Urinary bladder (tissue), 4 donors: ENCODE measurements around the gene KRT31. TPM values are rescaled to one million over a fixed set of nuclear protein-coding genes. Genes with fewer than 3 reads are reported as not detected.
"Not testable (repeated sequence)": the region's sequence is repeated elsewhere in the genome, so short reads cannot be mapped to it uniquely, and the experiment has no call there.

Experiments used
- DNase-seq: peaks from one replicate; pipeline ENCODE4 v3.0.0-alpha.2; 2015; ENCODE audit errors: extremely low spot score
- H3K27ac ChIP-seq: one replicate; pipeline ENCODE4 v1.5.1; 2013; ENCODE audit warnings: low read depth, mild to moderate bottlenecking, moderate library complexity
- H3K36me3 ChIP-seq: one replicate; pipeline ENCODE4 v1.6.1; 2013; ENCODE audit warnings: mild to moderate bottlenecking, moderate library complexity; ENCODE audit not compliant: insufficient read depth
- H3K4me1 ChIP-seq: one replicate; pipeline ENCODE4 v1.6.1; 2013; ENCODE audit warnings: mild to moderate bottlenecking, moderate library complexity; ENCODE audit not compliant: insufficient read depth
- H3K4me3 ChIP-seq: one replicate; pipeline ENCODE4 v1.5.1; 2013; ENCODE audit warnings: low read depth, low read length
- WGBS: extraction: QIAGEN DNeasy Blood & Tissue Kit; methylation state at CpG from one replicate; pipeline ENCODE4 v1.1.7; 2013; 5-methylcytosine and 5-hydroxymethylcytosine counted together
- polyA plus RNA-seq: library from polyadenylated mRNA; stranded (reverse); fragments of 200-250 nt; gene quantifications from one replicate; pipeline ENCODE4 v1.2.3, GENCODE V29; 2013
- total RNA-seq: library from RNA; depleted of rRNA; stranded (reverse); fragments of >200 nt; gene quantifications from one replicate; pipeline ENCODE4 v1.2.3, GENCODE V29; 2014
- donor health status: healthy with polysubstance abuse.
- donor health status: healthy.

KRT31 gene
- total and polyA plus RNA-seq, 2 donors: 0.16 TPM; not detected in 1

- WGBS: 65% methylated on average over 5 of the region's 5 CpGs
- Histone ChIP-seq H3K4me3 (no peak overlapping the region), H3K4me1 (no peaks in the 10 kb centered on the region), H3K27ac (no peak overlapping the region), H3K36me3 (no peaks in the 10 kb centered on the region)
- DNase-seq: no peak
Observed at GRCh38 chr17:41413353-41413957, 16.0 kb upstream of the KRT31 start.

- 94% methylated on average over 20 of the region's 20 CpGs for WGBS
- no peak overlapping the region for H3K27ac ChIP-seq
Observed at GRCh38 chr17:41411072-41411840, 13.8 kb upstream of the KRT31 start.

GRCh38 chr17:41407226-41407625 lies 9.8 kb upstream of the KRT31 start:
- no peak for DNase-seq
- no peaks in the 10 kb centered on the region for H3K36me3 ChIP-seq
- H3K27ac ChIP-seq: no peak overlapping the region
- no peak overlapping the region for H3K4me3 ChIP-seq
- 92% methylated on average over 10 of the region's 10 CpGs for WGBS
- H3K4me1 ChIP-seq: no peaks in the 10 kb centered on the region

More at GRCh38 chr17:41411072-41411840, 13.8 kb upstream of the KRT31 start:
- Histone ChIP-seq H3K4me3 (no peak overlapping the region), H3K4me1 (no peaks in the 10 kb centered on the region), H3K36me3 (no peaks in the 10 kb centered on the region)
- no peak for DNase-seq

- DNase-seq: no peak
- WGBS: 58% methylated on average over 5 of the region's 5 CpGs
- Histone ChIP-seq H3K4me3 (no peak overlapping the region), H3K4me1 (no peaks in the 10 kb centered on the region), H3K27ac (no peak overlapping the region), H3K36me3 (no peaks in the 10 kb centered on the region)
Observed at GRCh38 chr17:41406205-41406604, 8.8 kb upstream of the KRT31 start.

GRCh38 chr17:41404024-41404671 lies 6.7 kb upstream of the KRT31 start:
- Histone ChIP-seq H3K27ac (no peak overlapping the region), H3K36me3 (no peaks in the 10 kb centered on the region)
- 55% methylated on average over 7 of the region's 7 CpGs for WGBS

GRCh38 chr17:41403404-41404023 lies 6.1 kb upstream of the KRT31 start:
- Histone ChIP-seq H3K36me3 (no peaks in the 10 kb centered on the region), H3K27ac (no peak overlapping the region), H3K4me1 (no peaks in the 10 kb centered on the region), H3K4me3 (no peak overlapping the region)
- 69% methylated on average over 4 of the region's 4 CpGs for WGBS
- no peak for DNase-seq

More at GRCh38 chr17:41404024-41404671, 6.7 kb upstream of the KRT31 start:
- no peak for DNase-seq
- no peak overlapping the region for H3K4me3 ChIP-seq
- no peaks in the 10 kb centered on the region for H3K4me1 ChIP-seq

- no peak for DNase-seq
- Histone ChIP-seq H3K4me3 (no peak overlapping the region), H3K36me3 (no peaks in the 10 kb centered on the region), H3K4me1 (no peaks in the 10 kb centered on the region), H3K27ac (no peak overlapping the region)
- WGBS: 93% methylated on average over 5 of the region's 5 CpGs
Observed at GRCh38 chr17:41402161-41402560, 4.8 kb upstream of the KRT31 start.

GRCh38 chr17:41396340-41396739 lies 1.1 kb downstream of the KRT31 start:
- DNase-seq: no peak
- Histone ChIP-seq H3K36me3 (no peaks in the 10 kb centered on the region), H3K4me3 (no peak overlapping the region), H3K4me1 (no peaks in the 10 kb centered on the region), H3K27ac (no peak overlapping the region)
- 96% methylated on average over 7 of the region's 7 CpGs for WGBS

GRCh38 chr17:41395611-41396010 lies 1.8 kb downstream of the KRT31 start:
- H3K4me1 ChIP-seq: no peaks in the 10 kb centered on the region
- no peak overlapping the region for H3K4me3 ChIP-seq
- no peak for DNase-seq
- WGBS: 92% methylated on average over 1 of the region's 1 CpG
- H3K27ac ChIP-seq: no peak overlapping the region
- no peaks in the 10 kb centered on the region for H3K36me3 ChIP-seq

GRCh38 chr17:41395044-41395443 lies 2.4 kb downstream of the KRT31 start:
- H3K4me3 ChIP-seq, H3K27ac ChIP-seq, H3K36me3 ChIP-seq, DNase-seq, H3K4me1 ChIP-seq: not testable (repeated sequence)
- WGBS: 89% methylated on average over 12 of the region's 12 CpGs

GRCh38 chr17:41394254-41394996 lies 3.0 kb downstream of the KRT31 start:
- Histone ChIP-seq H3K36me3 (no peaks in the 10 kb centered on the region), H3K4me3 (no peak overlapping the region), H3K27ac (no peak overlapping the region), H3K4me1 (no peaks in the 10 kb centered on the region)
- WGBS: 76% methylated on average over 10 of the region's 10 CpGs
- no peak for DNase-seq

- DNase-seq: no peak
- Histone ChIP-seq H3K27ac (no peak overlapping the region), H3K4me1 (no peaks in the 10 kb centered on the region), H3K4me3 (no peak overlapping the region), H3K36me3 (no peaks in the 10 kb centered on the region)
- WGBS: 88% methylated on average over 10 of the region's 10 CpGs
Observed at GRCh38 chr17:41393826-41394225, 3.6 kb downstream of the KRT31 start.

- H3K27ac ChIP-seq: no peak overlapping the region
- 48% methylated on average over 5 of the region's 5 CpGs for WGBS
Observed at GRCh38 chr17:41393294-41393693, 4.1 kb downstream of the KRT31 start.

More at GRCh38 chr17:41393294-41393693, 4.1 kb downstream of the KRT31 start:
- Histone ChIP-seq H3K4me1 (no peaks in the 10 kb centered on the region), H3K36me3 (no peaks in the 10 kb centered on the region), H3K4me3 (no peak overlapping the region)
- DNase-seq: no peak
